HepG2 (cell line): Measurements from ENCODE around the gene MAFB. TPM values are rescaled to one million over a fixed set of nuclear protein-coding genes. Genes with fewer than 3 reads are reported as not detected.

Source experiments
- ATAC-seq: fragments of 200-7000 bp; cut with Tn5 transposase; 3 replicates; pipeline ENCODE4 v1.9.1; 2020; ENCODE audit warnings: mild to moderate bottlenecking, moderate library complexity
- BruUV-seq: library from RNA; stranded (reverse); fragments of 400-500 nt; replicated peaks from 2 replicates; lab custom pipeline; 2021; lab: Mats Ljungman, UMichigan
- CTCF ChIA-PET: fragments of 300-600 bp; formaldehyde crosslinking; extraction: SDS; loops from one replicate; lab custom pipeline; 2021; ENCODE audit warnings: low total read pairs, inconsistent platforms, low intra/inter-chr PET ratio; lab: Yijun Ruan, JAX
- POLR2A ChIA-PET: fragments of 350-600 bp; sonication (Branson Sonifier 250); formaldehyde crosslinking; loops from one replicate; lab custom pipeline; 2020; ENCODE audit warnings: antibody characterized with exemption, inconsistent platforms; lab: Yijun Ruan, JAX
- DNase-seq: peaks from one replicate; pipeline ENCODE4 v3.0.0-alpha.2; 2015; ENCODE audit warnings: low spot score
- FAIRE-seq: peaks from 3 replicates; lab custom pipeline; 2011; peaks lifted over from hg19 to GRCh38; lab: Jason Lieb, UNC
- H2AFZ ChIP-seq: one replicate; pipeline ENCODE4 v1.6.1; 2011; ENCODE audit warnings: low read length, inconsistent platforms
- H3K27ac ChIP-seq: fragments of 300-600 bp; 3 replicates; pipeline ENCODE4 v1.8.0; 2011; ENCODE audit warnings: mixed run types, mild to moderate bottlenecking, mixed read lengths, low read length, inconsistent platforms; ENCODE audit not compliant: insufficient read depth; ENCODE audit errors: extremely low read length
- H3K27me3 ChIP-seq, 2 experiments: fragments of 200-600 bp in 1 of 2; 2 replicates in 1 of 2; 3 replicates in 1 of 2; pipeline versions ENCODE4 v1.6.0 to v1.8.0; 2011; ENCODE audit warnings: low read length in 2 of 2, mild to moderate bottlenecking in 2 of 2, moderate library complexity in 2 of 2, inconsistent platforms in 1 of 2; ENCODE audit not compliant: insufficient read depth in 2 of 2, control insufficient read depth in 1 of 2
- H3K36me3 ChIP-seq, 2 experiments: fragments of 200-600 bp in 1 of 2; replicated peaks in 1 of 2; 2 replicates in 1 of 2; 3 replicates in 1 of 2; pipeline versions ENCODE4 v1.5.1 to v1.8.0; 2011; ENCODE audit warnings: low read length in 2 of 2, inconsistent platforms in 1 of 2; ENCODE audit not compliant: insufficient read depth in 2 of 2, control insufficient read depth in 1 of 2
- H3K4me1 ChIP-seq: 2 replicates; pipeline ENCODE4 v1.5.1; 2012; ENCODE audit warnings: low read length, inconsistent platforms; ENCODE audit not compliant: insufficient read depth
- H3K4me2 ChIP-seq: 2 replicates; pipeline ENCODE4 v1.6.0; 2011; ENCODE audit warnings: low read depth, low read length, inconsistent platforms
- H3K4me3 ChIP-seq, 3 experiments: fragments of 200-600 bp in 1 of 3; sonication (generic), shearing (Covaris generic) in 1 of 3; replicated peaks in 1 of 3; 2 replicates each; pipeline ENCODE4 v1.5.1; 2011 to 2016; ENCODE audit warnings: low read length in 3 of 3, inconsistent platforms in 2 of 3, low read depth in 2 of 3, mild to moderate bottlenecking in 2 of 3, control low read depth in 1 of 3, mixed read lengths in 1 of 3; ENCODE audit not compliant: insufficient read depth in 1 of 3
- H3K79me2 ChIP-seq: one replicate; pipeline ENCODE4 v1.6.1; 2011; ENCODE audit warnings: low read length, inconsistent platforms; ENCODE audit not compliant: insufficient read depth
- H3K9ac ChIP-seq: 2 replicates; pipeline ENCODE4 v1.6.0; 2011; ENCODE audit warnings: mild to moderate bottlenecking, low read depth, low read length, inconsistent platforms; ENCODE audit not compliant: insufficient read depth
- H3K9me3 ChIP-seq: 2 replicates; pipeline ENCODE4 v1.5.1; 2012; ENCODE audit warnings: mild to moderate bottlenecking, low read length
- H4K20me1 ChIP-seq: 2 replicates; pipeline ENCODE4 v1.6.0; 2011; ENCODE audit warnings: inconsistent platforms, mild to moderate bottlenecking, low read length, moderate library complexity; ENCODE audit not compliant: insufficient read depth
- CREM ChIP-seq, 2 experiments: sonication (generic) in 1 of 2; formaldehyde crosslinking in 1 of 2; IDR thresholded peaks; 2 replicates each; pipeline versions ENCODE4 v1.4.0 to v1.6.1; 2016 to 2020; ENCODE audit warnings: antibody characterized with exemption in 1 of 2, mild to moderate bottlenecking in 1 of 2, missing genetic modification reagents in 1 of 2
- GTF2F1 ChIP-seq: fragments of 150-350 bp; IDR thresholded peaks from 2 replicates; pipeline ENCODE4 v1.6.1; 2014; ENCODE audit warnings: low read length
- HBP1 ChIP-seq: IDR thresholded peaks from 2 replicates; pipeline ENCODE4 v1.6.1; 2016; ENCODE audit warnings: low read depth, control low read depth
- HOXA9 ChIP-seq: sonication (generic); formaldehyde crosslinking; IDR thresholded peaks from 2 replicates; pipeline ENCODE4 v1.8.1; 2022; ENCODE audit warnings: missing genetic modification reagents, mild to moderate bottlenecking, moderate library complexity, borderline replicate concordance
- IRF9 ChIP-seq: sonication (generic); formaldehyde crosslinking; IDR thresholded peaks from 2 replicates; pipeline ENCODE4 v1.8.0; 2022; ENCODE audit warnings: missing genetic modification reagents, mild to moderate bottlenecking, borderline replicate concordance
- KLF16 ChIP-seq, 2 experiments: sonication (generic) in 1 of 2; formaldehyde crosslinking in 1 of 2; IDR thresholded peaks; 2 replicates each; pipeline versions ENCODE4 v1.6.1 to v1.8.0; 2016 to 2023; ENCODE audit warnings: missing genetic modification reagents in 2 of 2, missing compliant biosample characterization in 1 of 2
- NFYB ChIP-seq: sonication (generic); formaldehyde crosslinking; IDR thresholded peaks from 2 replicates; pipeline ENCODE4 v1.4.0; 2020; ENCODE audit warnings: missing genetic modification reagents
- SOX5 ChIP-seq: IDR thresholded peaks from 2 replicates; pipeline ENCODE4 v1.6.1; 2016; ENCODE audit warnings: borderline replicate concordance
- TEAD3 ChIP-seq: optimal IDR thresholded peaks from 2 replicates; pipeline ENCODE3; 2016; ENCODE audit warnings: borderline replicate concordance
- TOE1 ChIP-seq: sonication (generic); formaldehyde crosslinking; IDR thresholded peaks from 2 replicates; pipeline ENCODE4 v1.4.0; 2020; ENCODE audit warnings: mild to moderate bottlenecking, missing genetic modification reagents
- XBP1 ChIP-seq: sonication (generic); formaldehyde crosslinking; IDR thresholded peaks from 2 replicates; pipeline ENCODE4 v1.5.0; 2020; ENCODE audit warnings: missing genetic modification reagents
- ZBTB14 ChIP-seq: sonication (generic); formaldehyde crosslinking; IDR thresholded peaks from 2 replicates; pipeline ENCODE4 v1.4.0; 2020; ENCODE audit warnings: missing genetic modification reagents
- ZC3H13 ChIP-seq: sonication (generic); formaldehyde crosslinking; IDR thresholded peaks from 2 replicates; pipeline ENCODE4 v1.8.1; 2023; ENCODE audit warnings: mild to moderate bottlenecking, missing genetic modification reagents, moderate library complexity
- ZFP90 ChIP-seq: sonication (generic); formaldehyde crosslinking; IDR thresholded peaks from 2 replicates; pipeline ENCODE4 v1.8.0; 2022; ENCODE audit warnings: missing genetic modification reagents, mild to moderate bottlenecking, inconsistent platforms, borderline replicate concordance
- ZFP91 ChIP-seq: sonication (generic); formaldehyde crosslinking; IDR thresholded peaks from 2 replicates; pipeline ENCODE4 v1.9.0; 2022; ENCODE audit warnings: missing genetic modification reagents, mild to moderate bottlenecking, borderline replicate concordance
- ZNF276 ChIP-seq: sonication (generic); formaldehyde crosslinking; IDR thresholded peaks from 2 replicates; pipeline ENCODE4 v1.4.0; 2020; ENCODE audit warnings: mild to moderate bottlenecking, low read depth, missing genetic modification reagents
- ZSCAN9 ChIP-seq: IDR thresholded peaks from 2 replicates; pipeline ENCODE4 v1.6.1; 2016; ENCODE audit warnings: borderline replicate concordance
- in situ Hi-C: cut with HindIII; loops from 2 replicates; pipeline ENCODE4 v1.10.0; 2017; ENCODE audit warnings: low pct_unique_long_range_greater_than_20kb; ENCODE audit not compliant: extremely low pct_ligation_motif_present
- intact Hi-C: fragments of 100-400 bp; cut with micrococcal nuclease; formaldehyde crosslinking; loops from one replicate; pipeline ENCODE4 v1.10.0; 2022; ENCODE audit not compliant: unreplicated experiment
- polyA plus RNA-seq, 8 experiments: library from polyadenylated mRNA; depleted of rRNA in 3 of 8; stranded (reverse) in 7 of 8; unstranded in 1 of 8; fragments of >200 nt; fragmentation: Illumina TruSeq in 4 of 8; extraction: Trizol in 4 of 8; gene quantifications; 2 replicates each; pipeline versions ENCODE4 v1.2.1 to v1.2.3, GENCODE V29; 2011 to 2016; ENCODE audit warnings: low read depth in 4 of 8, missing spikeins in 1 of 8, mixed read lengths in 1 of 8; ENCODE audit not compliant: insufficient read depth in 1 of 8
- total RNA-seq, 5 experiments: library from RNA; depleted of rRNA; stranded (reverse); fragments of >200 nt; fragmentation: Illumina TruSeq; extraction: Trizol; gene quantifications; 2 replicates each; pipeline ENCODE4 v1.2.3, GENCODE V29; 2016; ENCODE audit warnings: low read depth in 1 of 5

MAFB gene
- total and polyA plus RNA-seq, 2 of the 13 experiments (the other 11 are each of a cell fraction or from before 2014, with no cell fraction given) = 0.08 to 0.11 TPM

- Histone ChIP-seq H3K4me1 (peaks cover 32% of the 10 kb centered on the region), H4K20me1 (no peaks in the 10 kb centered on the region), H3K79me2 (no peaks in the 10 kb centered on the region), H3K9ac (no peak overlapping the region), H3K36me3 (no peaks in the 10 kb centered on the region), H3K27me3 (peaks cover 0 to 1% of the 10 kb centered on the region in 2 experiments; a peak in 2 of 5 replicates), H3K4me2 (no peak overlapping the region), H3K4me3 (no peak overlapping the region), H2AFZ (no peak overlapping the region), H3K9me3 (no peaks in the 10 kb centered on the region), H3K27ac (no peak overlapping the region)
- ATAC-seq (no peak), FAIRE-seq (no peak), DNase-seq (no peak)
- ChIA-PET CTCF (interaction anchor here (0.6 kb wide), 1 partner anchor 458 kb away, joined by 3 read pairs; no protein-coding TSS in a partner anchor), POLR2A (no interaction called here)
- in situ Hi-C loops (no loop called here), intact Hi-C loops (no loop called here)
- TF ChIP-seq HBP1 (CRISPR knock-in tag) (no peak), ZSCAN9 (CRISPR knock-in tag) (no peak), KLF16 (CRISPR knock-in tag; IDR thresholded peaks at IDR 0.05) (no peak), ZNF276 (no peak), TOE1 (CRISPR knock-in tag) (no peak), SOX5 (CRISPR knock-in tag) (no peak), ZFP90 (CRISPR knock-in tag) (no peak), ZC3H13 (CRISPR knock-in tag) (no peak), NFYB (no peak), IRF9 (CRISPR knock-in tag) (no peak), CREM (IDR thresholded peaks at IDR 0.05) (no peak), CREM (CRISPR knock-in tag; IDR thresholded peaks at IDR 0.05) (no peak), GTF2F1 (no peak), ZBTB14 (CRISPR knock-in tag) (no peak), XBP1 (no peak), ZFP91 (CRISPR knock-in tag) (no peak), TEAD3 (no peak), HOXA9 (no peak)
- no TSS peak for BruUV-seq
These were observed 15.6 kb downstream of the MAFB start for GRCh38 chr20:40673442-40673841.
